AG04449 (cell line): ENCODE measurements around the gene UFC1.
A peak's percentile ranks its signal among the peaks of the same experiment; 100 is the strongest.

ENCODE experiments used
- CTCF ChIA-PET: fragments of 350-600 bp; formaldehyde crosslinking; extraction: SDS; loops from one replicate; lab custom pipeline; 2021; ENCODE audit warnings: antibody characterized with exemption; lab: Yijun Ruan, JAX
- POLR2A ChIA-PET: fragments of 400-600, 350-600 bp; formaldehyde crosslinking; extraction: SDS; loops from one replicate; lab custom pipeline; 2020; ENCODE audit warnings: antibody characterized with exemption, inconsistent platforms; lab: Yijun Ruan, JAX
- DNase-seq: peaks from one replicate; pipeline ENCODE4 v3.0.0-alpha.2; 2010; ENCODE audit warnings: low read depth, low spot score
- H3K4me3 ChIP-seq: 2 replicates; pipeline ENCODE4 v1.5.1; 2011; ENCODE audit warnings: low read depth, mild to moderate bottlenecking, control low read depth, low read length
- CTCF ChIP-seq: IDR thresholded peaks from one replicate; pipeline ENCODE4 v1.5.1; 2011; ENCODE audit warnings: mild to moderate bottlenecking, moderate library complexity, low read length, control low read depth, inconsistent platforms; ENCODE audit not compliant: insufficient read depth; ENCODE audit errors: missing control alignments

UFC1 gene

GRCh38 chr1:161196521-161197451 lies 43.0 kb downstream of the UFC1 start:
- DNase-seq: no peak
- ChIA-PET CTCF (interaction anchor here (0.7 to 26.1 kb wide), 7 partner anchors 8 to 186 kb away, joined by 3 to 758 read pairs (median 12); partner anchors contain the start of genes APOA2, FCER1G and TOMM40L), POLR2A (interaction anchor here (0.6 to 1.5 kb wide), 6 partner anchors 15 to 36 kb away, joined by 3 to 5 read pairs (median 3); partner anchors contain the start of genes PPOX and TOMM40L)
- no peak for TF ChIP-seq CTCF
- peak overlapping the region; percentile 58 for H3K4me3 ChIP-seq

- POLR2A ChIA-PET: interaction anchor here (0.6 to 1.7 kb wide), 9 partner anchors 14 to 32 kb away, joined by 3 to 6 read pairs (median 4); partner anchors contain the start of genes PPOX and TOMM40L
- no peak for TF ChIP-seq CTCF
- H3K4me3 ChIP-seq: peak overlapping the region; percentile 58
- no peak for DNase-seq
- CTCF ChIA-PET: interaction anchor here (0.7 to 26.1 kb wide), 8 partner anchors 9 to 185 kb away, joined by 3 to 758 read pairs (median 8); partner anchors contain the start of genes APOA2, FCER1G and TOMM40L
Observed at GRCh38 chr1:161197560-161198193, 43.9 kb downstream of the UFC1 start.

GRCh38 chr1:161198194-161198896 lies 44.6 kb downstream of the UFC1 start:
- peak; percentile 20 for TF ChIP-seq CTCF
- DNase-seq: no peak
- ChIA-PET CTCF (interaction anchor here (1.2 to 26.1 kb wide), 5 partner anchors 16 to 184 kb away, joined by 3 to 758 read pairs (median 16); partner anchors contain the start of genes APOA2, FCER1G and TOMM40L), POLR2A (interaction anchor here (0.6 to 1.7 kb wide), 8 partner anchors 15 to 39 kb away, joined by 3 to 6 read pairs (median 3); partner anchors contain the start of genes FCER1G and USP21)
- H3K4me3 ChIP-seq: peak overlapping the region; percentile 58

- POLR2A ChIA-PET: interaction anchor here (0.8 to 1.7 kb wide), 7 partner anchors 16 to 40 kb away, joined by 3 to 6 read pairs (median 3); partner anchors contain the start of genes FCER1G and USP21
- TF ChIP-seq CTCF: no peak
- peak; percentile 68 for DNase-seq
- CTCF ChIA-PET: interaction anchor here (1.2 to 26.1 kb wide), 5 partner anchors 16 to 184 kb away, joined by 3 to 758 read pairs (median 16); partner anchors contain the start of genes APOA2, FCER1G and TOMM40L
- peak within 1 kb of the TSS; percentile 58 for H3K4me3 ChIP-seq
Observed at GRCh38 chr1:161198897-161199431, 45.2 kb downstream of the UFC1 start, which contains the start of gene ADAMTS4. Gene ADAMTS4 (minus strand): TSS chr1:161199054. CDS start chr1:161198627, 427 bp downstream.

- no peak overlapping the region for H3K4me3 ChIP-seq
- POLR2A ChIA-PET: interaction anchor here (0.8 to 1.7 kb wide), 3 partner anchors 16 to 39 kb away, joined by 3 to 5 read pairs (median 3); partner anchors contain the start of gene FCER1G
- DNase-seq: no peak
- TF ChIP-seq CTCF: no peak
- CTCF ChIA-PET: interaction anchor here (3.2 to 26.1 kb wide), 3 partner anchors 17 to 183 kb away, joined by 16 to 758 read pairs (median 22); partner anchors contain the start of genes APOA2, FCER1G and TOMM40L
Observed at GRCh38 chr1:161199506-161200139, 45.8 kb downstream of the UFC1 start.
